Smooth muscle cell (in vitro differentiated cells): ENCODE results near the gene GNB1L. TPM values are rescaled to one million over a fixed set of nuclear protein-coding genes. Genes with fewer than 3 reads are reported as not detected.

Source experiments
- DNase-seq: peaks from one replicate; lab custom pipeline; 2025; ENCODE audit not compliant: unreplicated experiment; lab: John Stamatoyannopoulos, UW
- H2AFZ ChIP-seq: fragments of 200-600 bp; sonication (generic); 2 replicates; pipeline ENCODE4 v1.6.0; 2016; ENCODE audit warnings: antibody characterized with exemption, low read depth, mild to moderate bottlenecking
- H3F3A ChIP-seq: fragments of 200-600 bp; sonication (generic); 2 replicates; pipeline ENCODE4 v1.6.0; 2017; ENCODE audit warnings: antibody characterized with exemption, low read depth
- H3K27ac ChIP-seq: fragments of 200-600 bp; sonication (generic); 2 replicates; pipeline ENCODE4 v1.5.1; 2016; ENCODE audit warnings: low read depth, mild to moderate bottlenecking
- H3K27me3 ChIP-seq: fragments of 200-600 bp; sonication (generic); 2 replicates; pipeline ENCODE4 v1.6.1; 2016; ENCODE audit warnings: low read depth, mild to moderate bottlenecking
- H3K36me3 ChIP-seq: fragments of 200-600 bp; sonication (generic); 2 replicates; pipeline ENCODE4 v1.5.1; 2016; ENCODE audit warnings: low read depth
- H3K4me1 ChIP-seq: fragments of 200-600 bp; sonication (generic); 2 replicates; pipeline ENCODE4 v1.5.1; 2016; ENCODE audit warnings: low read depth
- H3K4me2 ChIP-seq: fragments of 200-600 bp; sonication (generic); 2 replicates; pipeline ENCODE4 v1.6.0; 2016; ENCODE audit warnings: mild to moderate bottlenecking
- H3K4me3 ChIP-seq: fragments of 200-600 bp; sonication (generic); 2 replicates; pipeline ENCODE4 v1.5.1; 2016; ENCODE audit warnings: mild to moderate bottlenecking
- H3K79me2 ChIP-seq: fragments of 200-600 bp; sonication (generic); 2 replicates; pipeline ENCODE4 v1.6.0; 2016; ENCODE audit warnings: low read depth, mild to moderate bottlenecking
- H3K9ac ChIP-seq: fragments of 200-600 bp; sonication (generic); 2 replicates; pipeline ENCODE4 v1.6.0; 2016; ENCODE audit warnings: low read depth
- H3K9me3 ChIP-seq: fragments of 200-600 bp; sonication (generic); replicated peaks from 2 replicates; pipeline ENCODE4 v1.5.1; 2016; ENCODE audit warnings: low read depth
- H4K20me1 ChIP-seq: fragments of 200-600 bp; sonication (generic); 2 replicates; pipeline ENCODE4 v1.6.0; 2016; ENCODE audit warnings: low read depth
- WGBS: methylation state at CpG from one replicate; pipeline ENCODE4 v1.1.7; 2016; ENCODE audit warnings: low lambda C conversion rate; 5-methylcytosine and 5-hydroxymethylcytosine counted together
- polyA plus RNA-seq: library from polyadenylated mRNA; unstranded; fragments of >200 nt; fragmentation: Nextera tagmentation; extraction: Ambion mirVana; gene quantifications from 2 replicates; pipeline ENCODE4 v1.2.1, GENCODE V29; 2016
- total RNA-seq: library from RNA; depleted of rRNA; stranded (reverse); fragments of >200 nt; gene quantifications from 2 replicates; pipeline ENCODE4 v1.2.3, GENCODE V29; 2014
- TF ChIP-seq, protein P1 (sequence below): fragments of 200-600 bp; sonication (generic); IDR thresholded peaks from 2 replicates; pipeline ENCODE4 v1.5.1; 2017; ENCODE audit warnings: borderline replicate concordance, mild to moderate bottlenecking, antibody characterized with exemption; ENCODE audit not compliant: insufficient read depth, poor library complexity, severe bottlenecking

The GNB1L gene
- total and polyA plus RNA-seq, 2 experiments from 2014 or later, result 4.1 to 7.4 TPM

DNA sequence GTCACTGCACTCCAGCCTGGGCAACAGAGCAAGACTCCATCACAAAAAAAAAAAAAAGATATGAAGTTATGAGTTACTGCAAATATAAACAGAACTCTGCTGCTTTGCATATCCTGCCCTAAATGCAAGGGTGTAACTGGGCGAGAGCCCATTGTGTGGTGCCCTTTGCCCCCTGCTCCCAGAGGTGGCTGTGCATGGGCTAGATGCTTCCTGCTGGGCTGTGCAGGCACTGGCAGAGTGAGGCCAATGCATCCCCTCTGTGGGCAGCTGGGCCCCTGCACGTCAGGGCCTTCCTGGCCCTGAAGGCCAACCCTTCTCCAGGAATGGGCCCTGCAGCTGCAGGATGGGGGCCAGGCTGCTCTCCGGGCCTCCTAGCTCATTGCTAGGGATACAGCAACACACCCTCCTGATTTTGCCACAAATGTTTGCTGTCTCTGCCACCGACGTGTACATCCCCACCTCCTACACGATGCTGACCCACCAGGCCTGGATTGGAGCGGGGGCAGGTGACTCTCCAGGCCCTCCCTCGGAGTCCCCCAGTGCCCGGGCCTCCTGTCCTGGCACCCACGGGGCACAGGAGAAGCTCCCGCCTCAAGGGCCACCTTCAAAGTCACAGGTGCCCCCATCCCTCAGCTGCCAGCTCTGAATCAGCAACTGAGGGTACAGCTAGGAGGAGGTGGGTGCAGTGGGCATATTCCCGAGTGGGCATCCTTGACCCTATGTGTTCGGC lies 46.2 kb upstream of the GNB1L start:
- H3K36me3 ChIP-seq, result no peaks in the 10 kb centered on the region
- TF ChIP-seq, protein P1, sequence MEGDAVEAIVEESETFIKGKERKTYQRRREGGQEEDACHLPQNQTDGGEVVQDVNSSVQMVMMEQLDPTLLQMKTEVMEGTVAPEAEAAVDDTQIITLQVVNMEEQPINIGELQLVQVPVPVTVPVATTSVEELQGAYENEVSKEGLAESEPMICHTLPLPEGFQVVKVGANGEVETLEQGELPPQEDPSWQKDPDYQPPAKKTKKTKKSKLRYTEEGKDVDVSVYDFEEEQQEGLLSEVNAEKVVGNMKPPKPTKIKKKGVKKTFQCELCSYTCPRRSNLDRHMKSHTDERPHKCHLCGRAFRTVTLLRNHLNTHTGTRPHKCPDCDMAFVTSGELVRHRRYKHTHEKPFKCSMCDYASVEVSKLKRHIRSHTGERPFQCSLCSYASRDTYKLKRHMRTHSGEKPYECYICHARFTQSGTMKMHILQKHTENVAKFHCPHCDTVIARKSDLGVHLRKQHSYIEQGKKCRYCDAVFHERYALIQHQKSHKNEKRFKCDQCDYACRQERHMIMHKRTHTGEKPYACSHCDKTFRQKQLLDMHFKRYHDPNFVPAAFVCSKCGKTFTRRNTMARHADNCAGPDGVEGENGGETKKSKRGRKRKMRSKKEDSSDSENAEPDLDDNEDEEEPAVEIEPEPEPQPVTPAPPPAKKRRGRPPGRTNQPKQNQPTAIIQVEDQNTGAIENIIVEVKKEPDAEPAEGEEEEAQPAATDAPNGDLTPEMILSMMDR, result no peak
- WGBS, result 92% methylated on average over 13 of the region's 13 CpGs

GRCh38 chr22:19898831-19899567 lies 44.3 kb upstream of the GNB1L start:
- H4K20me1 ChIP-seq, result no peaks in the 10 kb centered on the region
- H3K4me1 ChIP-seq, result peaks cover 15% of the 10 kb centered on the region
- no peak overlapping the region for H3K9ac ChIP-seq
- H3K4me2 ChIP-seq, result no peak overlapping the region
- H3K79me2 ChIP-seq, result no peaks in the 10 kb centered on the region
- TF ChIP-seq, protein P1, result no peak
- H3F3A ChIP-seq, result no peaks in the 10 kb centered on the region
- no peak overlapping the region for H3K4me3 ChIP-seq
- no peak for DNase-seq
- no peak overlapping the region for H2AFZ ChIP-seq
- no peaks in the 10 kb centered on the region for H3K9me3 ChIP-seq
- WGBS, result 91% methylated on average over 16 of the region's 16 CpGs
- no peaks in the 10 kb centered on the region for H3K36me3 ChIP-seq
- no peak overlapping the region for H3K27ac ChIP-seq
- no peaks in the 10 kb centered on the region for H3K27me3 ChIP-seq

More for the DNA sequence above, 46.2 kb upstream of the GNB1L start:
- Histone ChIP-seq H3K4me3 (no peak overlapping the region), H3K9ac (no peak overlapping the region), H3K79me2 (no peaks in the 10 kb centered on the region), H3K4me2 (no peak overlapping the region), H3K9me3 (no peaks in the 10 kb centered on the region), H3K4me1 (peaks cover 15% of the 10 kb centered on the region), H3K27ac (no peak overlapping the region), H2AFZ (no peak overlapping the region), H3K27me3 (no peaks in the 10 kb centered on the region), H4K20me1 (no peaks in the 10 kb centered on the region), H3F3A (no peaks in the 10 kb centered on the region)
- no peak for DNase-seq

DNA sequence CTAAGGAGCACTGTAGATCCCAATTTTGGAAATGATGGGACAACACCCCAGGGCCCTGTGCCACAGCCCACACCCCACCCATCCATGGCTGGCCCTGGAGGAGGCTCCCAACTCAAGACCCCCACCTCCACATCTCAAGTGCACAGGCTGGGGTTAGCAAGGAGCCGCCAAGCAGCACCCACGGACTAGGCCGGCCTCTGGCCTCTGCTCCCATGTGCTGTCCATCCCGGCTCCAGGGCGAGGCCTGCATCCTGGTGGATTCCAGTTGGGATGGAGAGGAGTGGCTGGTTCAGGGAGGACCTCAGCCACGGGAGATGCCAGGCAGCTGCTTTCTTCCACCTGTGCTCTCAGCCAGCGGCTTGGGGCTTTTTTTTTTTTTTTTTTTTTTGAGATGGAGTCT lies 43.5 kb upstream of the GNB1L start:
- Histone ChIP-seq H3K79me2 (no peaks in the 10 kb centered on the region), H3K4me2 (no peak overlapping the region)
- WGBS, result 86% methylated on average over 7 of the region's 7 CpGs

More for the DNA sequence above, 43.5 kb upstream of the GNB1L start:
- H3K27ac ChIP-seq, result no peak overlapping the region
- no peaks in the 10 kb centered on the region for H3K9me3 ChIP-seq
- H2AFZ ChIP-seq, result no peak overlapping the region
- H3K4me1 ChIP-seq, result peaks cover 12% of the 10 kb centered on the region
- no peaks in the 10 kb centered on the region for H3F3A ChIP-seq
- no peak for DNase-seq
- no peaks in the 10 kb centered on the region for H3K27me3 ChIP-seq
- H3K4me3 ChIP-seq, result no peak overlapping the region
- no peaks in the 10 kb centered on the region for H3K36me3 ChIP-seq
- TF ChIP-seq, protein P1, result no peak
- no peaks in the 10 kb centered on the region for H4K20me1 ChIP-seq
- H3K9ac ChIP-seq, result no peak overlapping the region
